Peyer's patch (tissue), 4 donors: ENCODE measurements around the gene COPG2. TPM values are rescaled to one million over a fixed set of nuclear protein-coding genes. Genes with fewer than 3 reads are reported as not detected.
"Not testable (repeated sequence)": the region's sequence is repeated elsewhere in the genome, so short reads cannot be mapped to it uniquely, and the experiment has no call there.

ENCODE experiments used
- DNase-seq, 3 donors: peaks; one replicate each; pipeline ENCODE4 v3.0.0-alpha.2; 2017 to 2019
- H3K27ac ChIP-seq, 4 donors: fragments of 200-600 bp; sonication (generic); one replicate each; pipeline ENCODE4 v1.5.1; 2016 to 2019
- H3K27me3 ChIP-seq, 2 donors: fragments of 200-600 bp; sonication (generic); one replicate each; pipeline ENCODE4 v1.5.1; 2019
- H3K36me3 ChIP-seq, 3 donors: fragments of 200-600 bp; sonication (generic); one replicate each; pipeline ENCODE4 v1.5.1; 2016 to 2019
- H3K4me1 ChIP-seq, 4 donors: fragments of 200-600 bp; sonication (generic); one replicate each; pipeline ENCODE4 v1.5.1; 2016 to 2019
- H3K4me3 ChIP-seq, 4 donors: fragments of 200-600 bp; sonication (generic); 1 replicate in 3 of 4; 2 replicates in 1 of 4; pipeline ENCODE4 v1.5.1; 2016 to 2019; ENCODE audit warnings: mild to moderate bottlenecking in 1 of 4
- H3K9me3 ChIP-seq, 4 donors: fragments of 200-600 bp; sonication (generic); one replicate each; pipeline ENCODE4 v1.5.1; 2016 to 2019; ENCODE audit warnings: mild to moderate bottlenecking in 1 of 4
- CTCF ChIP-seq, 6 experiments: fragments of 450-650 bp in 4 of 6; fragments of 200-600 bp in 2 of 6; sonication (generic) in 1 of 6; IDR thresholded peaks; one replicate each; pipeline ENCODE4 v1.5.1; 2017 to 2019; ENCODE audit warnings: antibody characterized with exemption in 6 of 6, mild to moderate bottlenecking in 3 of 6, moderate library complexity in 1 of 6
- POLR2A ChIP-seq, 2 donors: fragments of 450-650 bp; IDR thresholded peaks; one replicate each; pipeline ENCODE4 v1.5.1; 2017; ENCODE audit warnings: antibody characterized with exemption in 2 of 2, mild to moderate bottlenecking in 2 of 2, moderate library complexity in 2 of 2
- total RNA-seq, 4 donors: library from RNA; depleted of rRNA; stranded (reverse); fragments of >200 nt; gene quantifications; one replicate each; pipeline ENCODE4 v1.1.0, GENCODE V29; 2016

The COPG2 gene
- total RNA-seq, 4 donors from 2014 or later = 5.3 to 14.9 (median 12.0) TPM

GRCh38 chr7:130521258-130521951, 147.1 kb downstream of the COPG2 start:
- Histone ChIP-seq H3K27me3 (no peaks in the 10 kb centered on the region), H3K9me3 (no peaks in the 10 kb centered on the region), H3K27ac (no peak overlapping the region), H3K36me3 (no peaks in the 10 kb centered on the region), H3K4me3 (no peak overlapping the region), H3K4me1 (no peaks in the 10 kb centered on the region)
- no peak for DNase-seq
- TF ChIP-seq POLR2A (IDR thresholded peaks at IDR 0.05) = no peak
- TF ChIP-seq CTCF (IDR thresholded peaks at IDR 0.05) = no peak

- Histone ChIP-seq H3K4me3 (no peak overlapping the region), H3K4me1 (no peaks in the 10 kb centered on the region), H3K9me3 (no peaks in the 10 kb centered on the region), H3K36me3 (peaks cover 0 to 4% (median 0%) of the 10 kb centered on the region in 3 donors), H3K27me3 (no peaks in the 10 kb centered on the region), H3K27ac (no peak overlapping the region)
- TF ChIP-seq CTCF (IDR thresholded peaks at IDR 0.05) (no peak), POLR2A (IDR thresholded peaks at IDR 0.05) (no peak)
- no peak for DNase-seq
Measured at GRCh38 chr7:130515315-130516040, 153.1 kb downstream of the COPG2 start.

GRCh38 chr7:130513447-130513846, 155.1 kb downstream of the COPG2 start:
- no peak for TF ChIP-seq CTCF (IDR thresholded peaks at IDR 0.05)
- no peak for TF ChIP-seq POLR2A (IDR thresholded peaks at IDR 0.05)
- DNase-seq = no peak
- H3K4me1 ChIP-seq = no peaks in the 10 kb centered on the region
- H3K9me3 ChIP-seq = no peaks in the 10 kb centered on the region
- no peak overlapping the region for H3K27ac ChIP-seq
- peaks cover 0 to 6% (median 0%) of the 10 kb centered on the region in 3 donors for H3K36me3 ChIP-seq
- H3K4me3 ChIP-seq = no peak overlapping the region
- H3K27me3 ChIP-seq = no peaks in the 10 kb centered on the region

GRCh38 chr7:130512038-130512437, 156.5 kb downstream of the COPG2 start:
- H3K4me3 ChIP-seq, H3K9me3 ChIP-seq, H3K4me1 ChIP-seq, H3K27ac ChIP-seq, H3K27me3 ChIP-seq, DNase-seq: not testable (repeated sequence)
- H3K36me3 ChIP-seq = peaks cover 0 to 12% (median 0%) of the 10 kb centered on the region in 3 donors

GRCh38 chr7:130506358-130506757, 162.2 kb downstream of the COPG2 start:
- Histone ChIP-seq H3K27me3 (no peaks in the 10 kb centered on the region), H3K27ac (no peak overlapping the region), H3K36me3 (peaks cover 0 to 34% (median 0%) of the 10 kb centered on the region in 3 donors), H3K4me1 (no peaks in the 10 kb centered on the region), H3K4me3 (no peak overlapping the region), H3K9me3 (no peaks in the 10 kb centered on the region)
- DNase-seq = no peak
- TF ChIP-seq POLR2A (IDR thresholded peaks at IDR 0.05) (no peak), CTCF (IDR thresholded peaks at IDR 0.05) (no peak)

- no peaks in the 10 kb centered on the region for H3K4me1 ChIP-seq
- no peaks in the 10 kb centered on the region for H3K9me3 ChIP-seq
- no peak overlapping the region for H3K4me3 ChIP-seq
- H3K27me3 ChIP-seq = no peaks in the 10 kb centered on the region
- H3K36me3 ChIP-seq = peaks cover 0 to 32% (median 0%) of the 10 kb centered on the region in 3 donors
- no peak overlapping the region for H3K27ac ChIP-seq
- DNase-seq = no peak
- TF ChIP-seq CTCF (IDR thresholded peaks at IDR 0.05) = no peak
- no peak for TF ChIP-seq POLR2A (IDR thresholded peaks at IDR 0.05)
Measured at GRCh38 chr7:130505753-130506152, 162.8 kb downstream of the COPG2 start.
